ENCODE data around the gene NFIC.

Gene NFIC

DNA sequence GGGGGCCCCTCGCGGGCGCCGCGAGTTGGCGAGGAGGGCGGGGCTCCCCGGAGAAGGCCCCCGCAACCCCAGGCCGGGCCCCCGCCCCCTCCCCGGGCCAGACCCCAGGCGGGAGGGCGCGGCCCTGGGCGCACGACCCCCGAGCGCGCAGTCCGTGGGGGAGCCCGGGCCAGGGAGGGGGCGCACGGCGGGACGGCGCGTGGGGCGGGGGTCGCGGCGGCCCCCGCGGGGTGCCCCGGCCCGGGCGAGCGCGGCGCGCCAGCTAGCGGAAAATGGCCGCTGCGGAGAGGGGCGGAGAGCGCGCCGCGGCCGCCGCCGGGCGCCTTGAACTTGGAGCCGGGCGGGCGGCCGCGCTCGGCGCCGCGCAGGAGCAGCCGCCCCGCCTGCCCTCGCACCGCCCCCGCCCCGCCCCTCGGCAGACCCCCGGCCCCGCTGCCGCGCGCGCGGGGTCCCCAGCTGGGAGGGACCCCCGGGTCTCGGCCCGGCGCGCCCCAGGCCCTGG, 6.4 kb upstream of the NFIC start:
- no peak for DNase-seq

- no peak for DNase-seq
Observed at GRCh38 chr19:3360421-3361383, 5.7 kb upstream of the NFIC start.

DNA sequence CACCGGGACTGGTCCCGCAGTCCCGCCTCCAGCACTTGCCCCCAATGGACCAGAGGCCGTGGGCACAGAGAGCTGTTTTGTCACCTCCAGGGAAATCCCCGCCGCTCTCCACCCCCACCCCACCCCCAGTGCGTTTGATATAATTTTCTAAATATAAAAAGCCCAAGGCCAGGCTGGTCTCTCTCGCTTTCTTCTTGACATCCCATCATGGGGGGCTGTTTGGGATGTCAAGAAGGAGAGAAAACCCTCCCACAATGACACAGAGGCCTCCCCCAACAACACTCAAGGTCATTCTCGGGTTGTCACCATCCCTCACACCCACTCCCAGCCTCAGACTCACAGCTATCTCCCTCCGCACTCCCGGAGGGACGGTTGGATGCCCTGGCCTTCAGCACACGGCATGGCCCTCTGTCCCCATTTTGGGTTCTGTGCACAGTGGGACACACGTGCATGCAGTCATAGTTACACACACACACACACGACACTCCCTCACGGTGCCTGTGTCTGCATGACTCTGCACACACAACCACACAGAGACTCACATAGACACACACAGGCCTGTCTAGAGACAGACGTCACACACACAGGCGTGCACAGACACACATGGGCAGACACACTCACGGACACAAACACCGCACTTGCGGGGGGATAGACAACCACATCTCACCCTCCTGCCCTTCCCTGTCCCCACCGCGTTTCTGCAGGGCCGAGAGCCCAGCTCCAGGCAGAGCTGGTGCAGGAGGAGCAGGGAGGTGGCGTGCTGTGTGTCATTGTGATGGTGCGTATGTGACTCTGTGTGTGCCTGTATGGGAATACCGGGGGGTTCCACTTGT, 4.8 kb upstream of the NFIC start:
- DNase-seq, result no peak

DNA sequence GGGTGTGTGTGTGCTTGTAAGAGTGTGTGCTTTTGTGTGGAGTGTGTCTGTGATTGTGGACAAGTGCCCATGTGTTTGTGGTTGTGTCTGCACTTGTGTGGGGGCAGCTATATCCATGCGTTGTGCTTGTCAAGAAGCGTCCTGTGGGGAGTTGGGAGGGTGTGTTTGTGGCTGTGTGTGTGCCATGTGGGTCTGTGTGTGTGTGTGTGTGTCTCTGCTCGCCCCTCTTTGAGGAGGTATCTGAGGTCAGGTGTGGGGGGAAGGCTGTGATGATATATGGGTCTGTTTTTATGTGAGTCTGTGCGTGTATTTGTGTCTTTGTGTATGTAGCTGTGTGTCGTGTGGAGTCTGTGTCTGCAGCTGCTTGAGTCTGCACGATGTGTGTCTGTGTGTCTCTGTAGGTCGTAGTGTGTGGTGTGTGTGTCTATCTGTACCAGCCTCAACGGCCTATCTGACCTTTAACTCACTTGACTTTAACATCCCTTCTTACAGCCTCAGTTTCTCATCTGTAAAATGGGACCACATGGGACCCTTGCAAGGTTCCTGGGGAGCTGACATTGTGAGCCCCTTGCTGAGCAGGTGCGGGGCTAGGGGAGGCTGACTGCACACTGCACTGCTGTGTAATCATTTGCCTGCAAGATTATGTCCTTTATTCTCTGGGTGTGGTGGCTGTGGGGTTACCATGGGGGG, 4.0 kb upstream of the NFIC start:
- DNase-seq, result no peak

- DNase-seq, result no peak
Observed at GRCh38 chr19:3363841-3364500, 2.4 kb upstream of the NFIC start.

DNA sequence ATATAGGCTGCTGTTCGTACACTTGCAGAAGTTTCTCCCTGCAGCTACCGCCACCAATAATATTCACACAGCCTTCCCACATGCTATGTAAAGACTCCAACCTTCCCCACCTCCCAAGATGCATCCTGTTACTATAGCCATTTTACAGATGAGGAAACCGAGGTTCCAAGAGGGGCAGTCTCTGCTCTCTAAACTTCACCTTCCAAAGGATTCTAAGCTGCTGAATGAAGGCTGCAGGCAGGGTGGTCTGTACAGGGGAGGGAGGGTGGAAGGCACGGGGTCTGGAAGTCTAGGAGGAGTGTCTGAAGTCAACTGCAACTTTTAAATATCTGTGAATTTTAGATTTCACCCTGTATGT, 1.9 kb upstream of the NFIC start:
- no peak for DNase-seq

- DNase-seq, result no peak
Observed at GRCh38 chr19:3365093-3365835, 1.1 kb upstream of the NFIC start.

DNA sequence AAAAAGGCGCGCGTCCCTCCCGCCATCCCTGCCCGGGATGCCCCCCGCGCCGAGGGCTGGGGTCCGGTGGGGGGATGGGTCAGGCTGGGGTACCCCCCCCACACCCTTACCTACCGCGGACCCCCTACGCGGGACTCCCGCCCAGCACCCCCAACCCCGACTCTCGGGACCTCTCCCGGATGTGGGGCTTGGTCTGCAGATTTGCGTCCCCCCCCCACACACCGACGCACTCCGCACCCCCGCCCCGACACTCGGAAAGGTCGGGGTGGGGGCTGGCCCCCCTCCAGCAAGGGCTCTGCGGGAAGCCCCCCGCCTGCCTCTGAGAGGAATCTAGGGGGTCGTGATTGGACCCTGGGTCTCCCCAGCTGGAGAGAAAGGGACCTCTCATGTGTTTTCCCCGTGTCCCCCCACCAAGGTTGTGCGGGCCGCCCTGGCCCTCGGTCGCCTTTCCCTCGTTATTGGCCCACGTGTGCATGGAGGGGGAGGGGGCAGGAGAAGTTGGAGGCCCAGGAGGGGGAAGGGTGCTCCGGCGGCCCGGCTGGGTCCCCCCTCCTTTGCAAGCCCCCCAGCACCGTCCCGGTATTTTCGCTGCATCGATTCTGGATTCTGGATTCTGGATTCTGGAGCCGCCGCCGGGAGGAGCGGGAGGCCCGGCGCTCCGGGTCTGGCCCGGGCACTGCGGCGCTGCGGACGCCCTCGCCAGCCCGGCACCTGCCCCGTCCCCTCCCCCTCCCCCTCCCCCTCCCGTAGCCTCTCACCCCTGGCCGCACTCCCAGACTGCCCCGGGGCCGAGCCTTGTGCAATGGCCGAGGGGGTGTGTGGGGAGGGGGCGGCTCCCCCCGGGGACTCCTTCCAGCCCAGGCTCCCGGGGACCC, 607 bp downstream of the NFIC start:
- peak; percentile 67 for DNase-seq

- peak; percentile 26 for DNase-seq
Observed at GRCh38 chr19:3367628-3368440, 1.5 kb downstream of the NFIC start.

- DNase-seq, result no peak
Observed at GRCh38 chr19:3368441-3368795, 2.0 kb downstream of the NFIC start.

- DNase-seq, result no peak
Observed at GRCh38 chr19:3368848-3369336, 2.5 kb downstream of the NFIC start.

GRCh38 chr19:3369337-3370213, 3.2 kb downstream of the NFIC start:
- peak; percentile 70 for DNase-seq

DNA sequence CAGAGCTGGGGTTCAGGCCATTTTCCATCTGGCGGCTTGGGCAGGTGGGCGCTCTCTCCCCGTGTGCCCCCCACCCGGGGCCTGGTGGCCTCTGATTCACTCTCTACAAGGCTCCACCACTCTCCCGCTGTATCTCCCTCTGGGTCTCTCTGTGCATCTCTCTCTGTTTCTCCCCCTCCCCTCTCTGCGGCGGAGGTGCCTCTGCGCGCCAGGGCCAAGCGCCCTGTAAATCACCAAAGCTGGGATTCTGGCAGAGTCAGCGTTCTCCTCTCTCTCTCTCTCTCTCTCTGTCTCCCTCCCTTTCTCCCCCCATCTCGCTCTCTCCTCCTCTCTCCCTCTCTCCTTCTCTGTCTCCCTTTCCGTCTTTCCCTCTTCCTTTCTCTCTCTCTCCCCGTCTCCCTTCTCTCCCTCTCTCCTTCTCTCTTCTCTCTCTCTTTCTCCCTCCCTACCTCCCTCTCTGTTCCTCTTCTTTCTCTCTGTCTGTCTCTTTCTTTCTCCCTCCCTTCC, 3.9 kb downstream of the NFIC start:
- DNase-seq, result peak; percentile 65

- DNase-seq, result no peak
Observed at GRCh38 chr19:3370728-3371591, 4.6 kb downstream of the NFIC start.

- no peak for DNase-seq
Observed at GRCh38 chr19:3372413-3372812, 6.0 kb downstream of the NFIC start.

DNA sequence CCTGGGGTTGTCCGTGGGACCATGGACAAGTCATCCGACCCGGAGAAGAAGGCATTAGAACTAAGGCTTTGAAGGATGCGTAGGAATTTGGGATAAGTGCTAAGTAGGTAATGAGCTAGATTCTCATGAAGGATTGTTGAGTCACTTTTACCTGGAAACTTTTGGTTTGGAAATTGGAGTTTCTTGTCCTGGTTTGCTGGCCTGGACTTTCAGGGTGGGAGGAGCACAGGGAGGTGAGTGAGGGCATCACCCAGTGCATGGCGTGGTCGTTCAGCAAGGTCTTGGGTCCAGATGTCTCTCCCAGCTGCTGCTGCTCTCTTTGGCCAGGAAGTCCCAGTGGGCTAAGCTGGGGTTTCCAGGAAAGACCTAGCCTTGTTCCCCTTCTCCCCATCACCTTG, 7.6 kb downstream of the NFIC start:
- DNase-seq, result no peak

DNA sequence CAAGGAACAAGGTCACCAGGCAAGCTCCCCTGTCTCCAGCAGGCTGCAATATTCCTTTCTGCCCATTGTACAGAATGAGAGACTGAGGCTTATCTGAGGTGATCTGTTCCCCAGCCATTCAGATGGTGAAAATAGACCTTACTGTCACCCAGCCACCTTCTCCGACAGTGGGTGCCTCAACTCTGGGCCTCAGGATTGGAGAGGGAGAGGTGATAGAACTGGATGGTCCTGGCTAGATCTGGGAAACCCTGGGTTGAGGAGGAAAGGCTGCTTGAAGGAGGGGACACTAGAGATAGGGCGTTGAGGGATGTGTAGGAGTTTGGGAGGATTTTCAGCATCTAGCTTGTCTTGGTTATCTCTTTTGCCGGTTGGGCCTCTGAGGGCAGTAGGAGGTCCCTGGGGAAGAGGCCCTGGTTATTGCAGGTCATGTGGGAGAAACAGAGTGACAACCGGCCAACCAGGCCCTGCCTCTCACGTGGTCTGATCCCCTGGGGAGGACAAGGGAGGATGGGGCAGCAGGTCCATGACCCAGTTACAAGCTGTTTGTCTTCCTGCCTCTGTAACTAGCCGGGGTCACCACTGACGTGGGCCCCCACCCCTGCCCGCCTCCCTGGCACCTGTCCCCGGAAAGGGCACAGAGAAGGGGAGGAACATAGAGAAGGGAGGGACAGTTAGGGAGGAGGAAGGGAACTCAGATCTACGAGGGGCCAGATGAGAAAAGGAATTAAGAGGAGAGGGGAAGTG, 8.2 kb downstream of the NFIC start:
- DNase-seq, result no peak

All from femur (tissue), 1 donor.